ENCODE measurements around the gene VAV1.
"Not testable (repeated sequence)": the region's sequence is repeated elsewhere in the genome, so short reads cannot be mapped to it uniquely, and the experiment has no call there.

VAV1 gene

GRCh38 chr19:6750062-6750461, 22.4 kb upstream of the VAV1 start:
- Histone ChIP-seq H3K4me3 (ENCODE audit: extremely low read depth, insufficient read depth, low read length, poor library complexity, severe bottlenecking) (no peak overlapping the region), H3K36me3 (ENCODE audit: control insufficient read depth, insufficient read depth, low read length) (peaks cover 85% of the 10 kb centered on the region), H3K9me3 (ENCODE audit: control insufficient read depth, low read length) (no peaks in the 10 kb centered on the region), H3K27ac (ENCODE audit: low read depth, low read length, severe bottlenecking) (no peak overlapping the region), H3K4me1 (ENCODE audit: control insufficient read depth, insufficient read depth, low read length, poor library complexity, severe bottlenecking) (peaks cover 3% of the 10 kb centered on the region)
- WGBS, 2 experiments (ENCODE audit: insufficient coverage in 2 of 2): 96 to 97% methylated on average over 15 to 17 of the region's 20 CpGs

GRCh38 chr19:6751189-6751588, 21.3 kb upstream of the VAV1 start:
- Histone ChIP-seq H3K9me3 (ENCODE audit: control insufficient read depth, low read length) (no peaks in the 10 kb centered on the region), H3K36me3 (ENCODE audit: control insufficient read depth, insufficient read depth, low read length) (peaks cover 76% of the 10 kb centered on the region), H3K4me3 (ENCODE audit: extremely low read depth, insufficient read depth, low read length, poor library complexity, severe bottlenecking) (no peak overlapping the region), H3K27ac (ENCODE audit: low read depth, low read length, severe bottlenecking) (no peak overlapping the region), H3K4me1 (ENCODE audit: control insufficient read depth, insufficient read depth, low read length, poor library complexity, severe bottlenecking) (no peaks in the 10 kb centered on the region)
- WGBS, 2 experiments (ENCODE audit: insufficient coverage in 2 of 2): 95 to 97% methylated on average over 11 to 12 of the region's 16 CpGs

DNA sequence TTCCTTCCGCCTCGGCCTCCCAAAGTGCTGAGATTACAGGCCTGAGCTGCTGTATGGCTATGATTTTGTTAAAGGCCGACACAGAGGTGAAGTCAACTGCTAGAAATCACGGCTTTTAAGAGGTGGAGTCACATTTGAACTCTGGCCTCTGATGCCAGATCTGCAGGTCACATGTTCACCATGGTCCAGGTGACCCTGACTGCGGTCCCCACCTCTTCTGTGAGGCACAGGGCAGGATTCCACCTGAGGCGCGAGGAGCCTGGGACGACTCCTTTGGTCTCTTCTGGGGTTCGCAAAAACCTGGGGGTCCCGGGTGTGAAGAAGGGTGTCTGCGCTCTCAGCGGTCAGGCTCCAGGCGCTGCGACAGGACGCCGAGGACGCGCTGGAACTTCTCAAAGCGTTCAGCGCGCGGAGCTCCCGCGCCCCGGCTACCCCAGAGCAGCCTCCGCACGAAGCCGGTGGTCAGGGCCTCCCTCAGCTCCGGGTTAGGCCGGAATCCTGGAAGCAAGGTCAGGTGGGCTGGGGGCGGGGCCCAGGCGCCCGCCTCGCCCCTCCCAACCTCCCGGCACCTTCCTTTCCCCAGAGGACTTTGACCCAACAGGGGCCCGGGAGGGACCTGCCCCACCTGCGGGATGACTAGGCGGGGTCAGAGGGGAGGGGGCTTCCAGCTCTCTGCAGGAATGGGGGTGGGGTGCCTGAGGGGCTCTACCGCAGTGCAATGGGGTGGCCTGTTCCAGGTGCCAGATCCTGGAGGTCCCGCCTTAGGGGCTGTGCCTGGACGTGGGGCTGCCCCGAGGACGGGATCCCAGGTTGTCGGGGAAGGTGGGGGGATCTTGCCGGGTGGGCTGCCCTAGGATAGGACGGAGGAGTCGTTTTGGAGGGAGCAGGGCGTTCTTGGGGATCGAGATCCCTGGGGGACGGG, 20.0 kb upstream of the VAV1 start:
- no peaks in the 10 kb centered on the region for H3K4me1 ChIP-seq (ENCODE audit: control insufficient read depth, insufficient read depth, low read length, poor library complexity, severe bottlenecking)
- H3K36me3 ChIP-seq (ENCODE audit: control insufficient read depth, insufficient read depth, low read length): peaks cover 62% of the 10 kb centered on the region
- H3K27ac ChIP-seq (ENCODE audit: low read depth, low read length, severe bottlenecking): no peak overlapping the region
- 89 to 94% methylated on average over 28 to 41 of the region's 50 CpGs for WGBS, 2 experiments (ENCODE audit: insufficient coverage in 2 of 2)
- H3K9me3 ChIP-seq (ENCODE audit: control insufficient read depth, low read length): no peaks in the 10 kb centered on the region
- H3K4me3 ChIP-seq (ENCODE audit: extremely low read depth, insufficient read depth, low read length, poor library complexity, severe bottlenecking): no peak overlapping the region

DNA sequence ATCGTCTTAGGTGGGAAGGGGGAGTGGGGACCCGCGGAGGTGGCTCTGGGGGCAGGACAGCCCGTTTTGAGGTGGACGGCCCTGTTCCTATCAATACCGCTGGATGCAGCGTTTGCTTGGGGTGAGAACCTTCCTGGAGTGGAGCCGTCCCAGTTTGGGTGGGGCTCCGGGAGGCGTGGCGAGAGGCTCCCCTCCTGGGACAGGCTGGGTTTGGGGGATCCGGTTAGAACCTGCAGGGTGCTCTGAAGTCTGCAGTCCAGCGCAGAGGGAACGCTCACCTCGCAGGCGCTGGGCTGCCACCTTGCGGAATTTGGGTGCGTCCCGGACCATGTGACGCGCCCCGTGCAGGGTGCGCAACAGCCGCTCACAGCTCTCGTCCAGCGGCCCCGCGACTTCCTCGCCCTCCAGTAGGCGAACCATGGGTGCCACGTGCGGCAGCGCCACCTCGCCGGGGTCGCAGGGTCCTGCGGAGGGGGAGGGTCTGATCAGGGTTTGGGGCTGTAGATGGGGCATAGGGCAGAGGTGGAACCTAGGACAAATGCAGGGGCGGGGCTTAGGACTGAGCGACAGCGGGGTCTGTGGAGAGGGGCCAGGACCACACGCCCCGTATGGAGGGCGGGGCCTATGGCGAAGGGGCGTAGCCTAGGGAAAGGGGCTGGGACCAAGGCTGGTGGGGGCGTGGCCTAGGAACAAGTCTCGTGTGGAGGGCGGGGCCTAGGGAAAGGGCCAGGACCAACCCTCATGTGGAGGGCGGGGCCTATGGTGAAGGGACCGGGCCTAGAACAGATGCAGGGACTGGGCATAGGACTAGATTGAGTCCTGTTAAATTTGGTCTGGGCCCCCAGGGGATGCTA, 19.1 kb upstream of the VAV1 start:
- 86 to 89% methylated on average over 42 to 50 of the region's 50 CpGs for WGBS, 2 experiments (ENCODE audit: insufficient coverage in 2 of 2)
- Histone ChIP-seq H3K36me3 (ENCODE audit: control insufficient read depth, insufficient read depth, low read length) (peaks cover 54% of the 10 kb centered on the region), H3K9me3 (ENCODE audit: control insufficient read depth, low read length) (no peaks in the 10 kb centered on the region), H3K4me3 (ENCODE audit: extremely low read depth, insufficient read depth, low read length, poor library complexity, severe bottlenecking) (no peak overlapping the region), H3K27ac (ENCODE audit: low read depth, low read length, severe bottlenecking) (no peak overlapping the region), H3K4me1 (ENCODE audit: control insufficient read depth, insufficient read depth, low read length, poor library complexity, severe bottlenecking) (no peaks in the 10 kb centered on the region)

DNA sequence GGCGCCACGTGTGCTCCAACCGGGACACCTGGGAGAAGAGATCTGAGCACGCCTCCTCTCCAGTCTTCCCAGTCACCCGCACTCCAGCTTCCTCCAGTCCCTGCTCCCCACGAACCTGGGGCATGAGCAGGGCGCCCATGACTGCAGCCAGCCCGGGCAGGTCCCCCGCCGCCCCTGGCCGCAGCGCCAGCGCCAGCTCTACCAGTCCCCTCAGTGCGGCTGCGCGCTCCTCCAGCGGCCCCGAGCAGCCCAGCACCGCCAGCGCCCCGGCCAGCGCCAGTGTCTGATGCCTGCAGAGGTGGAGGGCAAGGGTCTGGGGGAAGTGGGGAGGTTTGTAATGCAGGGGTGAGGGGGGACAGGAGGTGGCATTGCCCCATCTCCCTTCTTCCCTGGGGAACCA, 18.4 kb upstream of the VAV1 start:
- no peak overlapping the region for H3K4me3 ChIP-seq (ENCODE audit: extremely low read depth, insufficient read depth, low read length, poor library complexity, severe bottlenecking)
- no peaks in the 10 kb centered on the region for H3K9me3 ChIP-seq (ENCODE audit: control insufficient read depth, low read length)
- H3K27ac ChIP-seq (ENCODE audit: low read depth, low read length, severe bottlenecking): no peak overlapping the region
- no peaks in the 10 kb centered on the region for H3K4me1 ChIP-seq (ENCODE audit: control insufficient read depth, insufficient read depth, low read length, poor library complexity, severe bottlenecking)
- WGBS, 2 experiments (ENCODE audit: insufficient coverage in 2 of 2): 97% methylated on average over 19 to 22 of the region's 22 CpGs
- H3K36me3 ChIP-seq (ENCODE audit: control insufficient read depth, insufficient read depth, low read length): peaks cover 46% of the 10 kb centered on the region

DNA sequence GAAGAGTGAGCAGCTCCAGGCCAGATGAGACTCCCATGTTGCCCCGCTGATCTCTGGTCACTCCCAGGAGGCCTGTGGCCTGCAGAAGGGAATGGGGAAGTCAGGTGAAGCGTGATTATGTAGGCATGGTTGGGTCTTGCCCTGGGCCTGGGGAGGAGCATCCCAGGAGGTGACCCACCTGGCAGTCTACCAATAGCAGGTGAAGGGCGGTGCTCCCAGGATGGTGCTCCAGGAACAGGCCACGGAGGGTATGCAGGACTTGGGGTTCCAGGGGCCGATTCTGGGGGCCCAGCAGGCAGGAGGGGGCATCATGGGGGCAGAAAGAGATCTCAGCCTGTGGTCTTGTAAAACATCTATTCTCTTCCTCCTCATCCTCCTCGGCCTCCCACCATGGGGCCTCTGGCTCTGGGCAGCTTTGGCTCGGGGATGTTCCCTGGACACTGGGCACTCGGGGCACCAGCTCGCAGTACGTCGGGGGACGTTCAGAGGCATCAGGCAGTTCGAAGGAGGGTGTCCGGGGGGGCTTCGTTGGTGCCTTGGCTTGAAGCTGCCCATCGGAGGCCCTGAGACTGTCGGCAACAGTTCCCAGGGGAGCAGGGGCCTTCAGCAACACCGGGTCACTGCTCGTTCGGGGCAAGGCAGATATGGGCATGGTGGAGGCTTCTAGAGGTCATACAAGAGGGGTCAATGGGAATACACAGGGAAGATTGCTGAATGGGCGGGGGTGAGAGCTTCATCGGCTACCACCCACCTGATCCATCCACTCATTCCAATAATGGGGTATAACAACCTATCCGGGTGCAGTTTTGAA, 17.6 kb upstream of the VAV1 start:
- H3K4me1 ChIP-seq (ENCODE audit: control insufficient read depth, insufficient read depth, low read length, poor library complexity, severe bottlenecking): no peaks in the 10 kb centered on the region
- no peak overlapping the region for H3K4me3 ChIP-seq (ENCODE audit: extremely low read depth, insufficient read depth, low read length, poor library complexity, severe bottlenecking)
- no peaks in the 10 kb centered on the region for H3K9me3 ChIP-seq (ENCODE audit: control insufficient read depth, low read length)
- peaks cover 39% of the 10 kb centered on the region for H3K36me3 ChIP-seq (ENCODE audit: control insufficient read depth, insufficient read depth, low read length)
- 96 to 97% methylated on average over 15 to 18 of the region's 23 CpGs for WGBS, 2 experiments (ENCODE audit: insufficient coverage in 2 of 2)
- H3K27ac ChIP-seq (ENCODE audit: low read depth, low read length, severe bottlenecking): no peak overlapping the region

DNA sequence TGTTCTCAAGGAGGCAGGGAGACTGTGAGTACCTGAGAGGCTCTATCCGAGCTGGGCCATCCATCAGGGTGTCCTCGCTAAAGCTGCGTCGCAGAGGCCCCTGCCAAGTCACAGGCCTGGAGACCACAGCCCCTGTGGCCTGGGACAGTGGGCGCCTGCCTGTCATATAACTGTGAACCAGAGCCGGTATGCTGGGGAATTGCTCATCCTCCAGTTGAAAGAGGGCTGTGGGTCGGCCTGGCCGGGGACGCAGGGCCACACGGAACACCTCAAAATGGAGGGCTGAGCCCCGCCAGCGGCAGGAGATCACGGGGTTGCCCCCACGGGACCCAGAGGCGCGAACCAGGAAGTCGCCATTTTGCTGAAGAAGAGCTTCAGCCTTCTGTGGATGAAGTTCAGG, 11.9 kb upstream of the VAV1 start:
- Histone ChIP-seq H3K4me3 (ENCODE audit: extremely low read depth, insufficient read depth, low read length, poor library complexity, severe bottlenecking) (no peak overlapping the region), H3K9me3 (ENCODE audit: control insufficient read depth, low read length) (no peaks in the 10 kb centered on the region), H3K4me1 (ENCODE audit: control insufficient read depth, insufficient read depth, low read length, poor library complexity, severe bottlenecking) (peaks cover 4% of the 10 kb centered on the region), H3K27ac (ENCODE audit: low read depth, low read length, severe bottlenecking) (no peak overlapping the region), H3K36me3 (ENCODE audit: control insufficient read depth, insufficient read depth, low read length) (no peaks in the 10 kb centered on the region)
- WGBS, 2 experiments (ENCODE audit: insufficient coverage in 2 of 2): 94 to 95% methylated on average over 15 to 16 of the region's 17 CpGs

GRCh38 chr19:6761053-6761676, 11.3 kb upstream of the VAV1 start:
- no peaks in the 10 kb centered on the region for H3K36me3 ChIP-seq (ENCODE audit: control insufficient read depth, insufficient read depth, low read length)
- no peak overlapping the region for H3K27ac ChIP-seq (ENCODE audit: low read depth, low read length, severe bottlenecking)
- peaks cover 9% of the 10 kb centered on the region for H3K4me1 ChIP-seq (ENCODE audit: control insufficient read depth, insufficient read depth, low read length, poor library complexity, severe bottlenecking)
- H3K4me3 ChIP-seq (ENCODE audit: extremely low read depth, insufficient read depth, low read length, poor library complexity, severe bottlenecking): no peak overlapping the region
- H3K9me3 ChIP-seq (ENCODE audit: control insufficient read depth, low read length): no peaks in the 10 kb centered on the region
- whole genome bisulfite sequencing, 2 experiments (ENCODE audit: insufficient coverage in 2 of 2): 86 to 100% methylated on average over 1 of the region's 4 CpGs

- not testable (repeated sequence) for H3K27ac ChIP-seq (ENCODE audit: low read depth, low read length, severe bottlenecking); H3K4me3 ChIP-seq (ENCODE audit: extremely low read depth, insufficient read depth, low read length, poor library complexity, severe bottlenecking); H3K36me3 ChIP-seq (ENCODE audit: control insufficient read depth, insufficient read depth, low read length); H3K9me3 ChIP-seq (ENCODE audit: control insufficient read depth, low read length)
- WGBS, 2 experiments (ENCODE audit: insufficient coverage in 2 of 2): 93 to 94% methylated on average over 6 of the region's 8 CpGs
- peaks cover 11% of the 10 kb centered on the region for H3K4me1 ChIP-seq (ENCODE audit: control insufficient read depth, insufficient read depth, low read length, poor library complexity, severe bottlenecking)
Measured at GRCh38 chr19:6762253-6762797, 10.2 kb upstream of the VAV1 start.

Measured in mesodermal cell (in vitro differentiated cells).